ENCODE data around the gene SLC2A8.

The SLC2A8 gene

GRCh38 chr9:127424676-127424999 lies 27.7 kb downstream of the SLC2A8 start:
- Histone ChIP-seq H3K4me2 (ENCODE audit: low read length, poor library complexity, severe bottlenecking) (peak overlapping the region; percentile 89), H2AFZ (ENCODE audit: low read depth, low read length) (peak overlapping the region; percentile 75), H4K8ac (ENCODE audit: low read length) (peak overlapping the region; percentile 91), H2BK12ac (ENCODE audit: low read length in 2 of 2) (no peak overlapping the region), H2AK5ac (ENCODE audit: low read length, severe bottlenecking) (no peak overlapping the region), H3K36me3 (ENCODE audit: control insufficient read depth in 1 of 2, insufficient read depth in 2 of 2, low read depth in 1 of 2, low read length in 2 of 2) (peaks cover 14 to 22% of the 10 kb centered on the region in 2 experiments), H3K23ac (ENCODE audit: low read length in 2 of 2) (peak overlapping the region in 1 of 2 experiments; percentile 2), H4K91ac (ENCODE audit: low read length) (peak overlapping the region; percentile 43), H3K27me3 (ENCODE audit: control insufficient read depth in 1 of 2, insufficient read depth in 1 of 2, low read length in 2 of 2) (no peaks in the 10 kb centered on the region), H3K14ac (ENCODE audit: low read length in 2 of 2) (no peak overlapping the region), H3K4me3 (ENCODE audit: insufficient read depth in 1 of 2, low read depth in 1 of 2, low read length in 2 of 2) (peak overlapping the region; percentile 83 to 100), H3K27ac (ENCODE audit: low read length, poor library complexity, severe bottlenecking) (peak overlapping the region; percentile 94), H2BK5ac (ENCODE audit: low read depth, low read length, poor library complexity, severe bottlenecking) (no peak overlapping the region), H3K18ac (ENCODE audit: low read depth in 1 of 2, low read length in 2 of 2) (peak overlapping the region; percentile 73 to 84), H2BK120ac (ENCODE audit: low read depth, low read length) (no peak overlapping the region), H3K9me3 (ENCODE audit: control insufficient read depth, low read length) (no peaks in the 10 kb centered on the region), H2BK15ac (ENCODE audit: low read depth, poor library complexity, severe bottlenecking) (no peak overlapping the region), H3K9ac (ENCODE audit: low read length) (peak overlapping the region; percentile 98), H3K4me1 (ENCODE audit: control insufficient read depth, insufficient read depth, low read depth, low read length) (peaks cover 9% of the 10 kb centered on the region), H3K79me1 (replicated peaks; ENCODE audit: low read length, poor library complexity, severe bottlenecking) (peaks cover 22% of the 10 kb centered on the region), H3K4ac (ENCODE audit: low read depth in 1 of 2, low read length in 2 of 2) (peak overlapping the region in 1 of 2 experiments; percentile 60)
- DNase-seq, result no peak
- WGBS, result 1% methylated on average over 7 of the region's 13 CpGs

- no peaks in the 10 kb centered on the region for H3K27me3 ChIP-seq (ENCODE audit: control insufficient read depth in 1 of 2, insufficient read depth in 1 of 2, low read length in 2 of 2)
- H2AFZ ChIP-seq (ENCODE audit: low read depth, low read length), result no peak overlapping the region
- H4K91ac ChIP-seq (ENCODE audit: low read length), result no peak overlapping the region
- no peak overlapping the region for H3K4ac ChIP-seq (ENCODE audit: low read depth in 1 of 2, low read length in 2 of 2)
- H3K27ac ChIP-seq (ENCODE audit: low read length, poor library complexity, severe bottlenecking), result no peak overlapping the region
- H3K4me1 ChIP-seq (ENCODE audit: control insufficient read depth, insufficient read depth, low read depth, low read length), result peaks cover 9% of the 10 kb centered on the region
- no peak overlapping the region for H2AK5ac ChIP-seq (ENCODE audit: low read length, severe bottlenecking)
- no peak for DNase-seq
- H3K14ac ChIP-seq (ENCODE audit: low read length in 2 of 2), result no peak overlapping the region
- no peak overlapping the region for H4K8ac ChIP-seq (ENCODE audit: low read length)
- peaks cover 31% of the 10 kb centered on the region for H3K79me1 ChIP-seq (replicated peaks; ENCODE audit: low read length, poor library complexity, severe bottlenecking)
- no peak overlapping the region for H3K18ac ChIP-seq (ENCODE audit: low read depth in 1 of 2, low read length in 2 of 2)
- H3K36me3 ChIP-seq (ENCODE audit: control insufficient read depth in 1 of 2, insufficient read depth in 2 of 2, low read depth in 1 of 2, low read length in 2 of 2), result peaks cover 19 to 40% of the 10 kb centered on the region in 2 experiments
- WGBS, result 100% methylated on average over 2 of the region's 2 CpGs
- H2BK15ac ChIP-seq (ENCODE audit: low read depth, poor library complexity, severe bottlenecking), result no peak overlapping the region
- H3K9ac ChIP-seq (ENCODE audit: low read length), result no peak overlapping the region
- no peak overlapping the region for H2BK120ac ChIP-seq (ENCODE audit: low read depth, low read length)
- no peak overlapping the region for H3K4me3 ChIP-seq (ENCODE audit: insufficient read depth in 1 of 2, low read depth in 1 of 2, low read length in 2 of 2)
- no peaks in the 10 kb centered on the region for H3K9me3 ChIP-seq (ENCODE audit: control insufficient read depth, low read length)
- no peak overlapping the region for H3K4me2 ChIP-seq (ENCODE audit: low read length, poor library complexity, severe bottlenecking)
- no peak overlapping the region for H2BK5ac ChIP-seq (ENCODE audit: low read depth, low read length, poor library complexity, severe bottlenecking)
- H2BK12ac ChIP-seq (ENCODE audit: low read length in 2 of 2), result no peak overlapping the region
- no peak overlapping the region for H3K23ac ChIP-seq (ENCODE audit: low read length in 2 of 2)
Observed at GRCh38 chr9:127426756-127427155, 29.8 kb downstream of the SLC2A8 start.

GRCh38 chr9:127428348-127428747 lies 31.4 kb downstream of the SLC2A8 start:
- H2BK12ac ChIP-seq (ENCODE audit: low read length in 2 of 2), result no peak overlapping the region
- no peak overlapping the region for H3K4me2 ChIP-seq (ENCODE audit: low read length, poor library complexity, severe bottlenecking)
- H3K9ac ChIP-seq (ENCODE audit: low read length), result no peak overlapping the region
- no peak overlapping the region for H3K4ac ChIP-seq (ENCODE audit: low read depth in 1 of 2, low read length in 2 of 2)
- no peak overlapping the region for H2BK120ac ChIP-seq (ENCODE audit: low read depth, low read length)
- no peak overlapping the region for H3K27ac ChIP-seq (ENCODE audit: low read length, poor library complexity, severe bottlenecking)
- no peak overlapping the region for H3K14ac ChIP-seq (ENCODE audit: low read length in 2 of 2)
- H3K79me1 ChIP-seq (replicated peaks; ENCODE audit: low read length, poor library complexity, severe bottlenecking), result peaks cover 19% of the 10 kb centered on the region
- peaks cover 23 to 46% of the 10 kb centered on the region in 2 experiments for H3K36me3 ChIP-seq (ENCODE audit: control insufficient read depth in 1 of 2, insufficient read depth in 2 of 2, low read depth in 1 of 2, low read length in 2 of 2)
- peaks cover 4% of the 10 kb centered on the region for H3K4me1 ChIP-seq (ENCODE audit: control insufficient read depth, insufficient read depth, low read depth, low read length)
- no peak overlapping the region for H3K23ac ChIP-seq (ENCODE audit: low read length in 2 of 2)
- H4K91ac ChIP-seq (ENCODE audit: low read length), result no peak overlapping the region
- H2BK5ac ChIP-seq (ENCODE audit: low read depth, low read length, poor library complexity, severe bottlenecking), result no peak overlapping the region
- H2BK15ac ChIP-seq (ENCODE audit: low read depth, poor library complexity, severe bottlenecking), result no peak overlapping the region
- WGBS, result 100% methylated on average over 1 of the region's 3 CpGs
- H3K9me3 ChIP-seq (ENCODE audit: control insufficient read depth, low read length), result no peaks in the 10 kb centered on the region
- DNase-seq, result no peak
- H3K27me3 ChIP-seq (ENCODE audit: control insufficient read depth in 1 of 2, insufficient read depth in 1 of 2, low read length in 2 of 2), result no peaks in the 10 kb centered on the region
- H2AK5ac ChIP-seq (ENCODE audit: low read length, severe bottlenecking), result no peak overlapping the region
- H3K18ac ChIP-seq (ENCODE audit: low read depth in 1 of 2, low read length in 2 of 2), result no peak overlapping the region
- H2AFZ ChIP-seq (ENCODE audit: low read depth, low read length), result no peak overlapping the region
- no peak overlapping the region for H4K8ac ChIP-seq (ENCODE audit: low read length)
- no peak overlapping the region for H3K4me3 ChIP-seq (ENCODE audit: insufficient read depth in 1 of 2, low read depth in 1 of 2, low read length in 2 of 2)

GRCh38 chr9:127430415-127430814 lies 33.4 kb downstream of the SLC2A8 start:
- no peak overlapping the region for H3K23ac ChIP-seq (ENCODE audit: low read length in 2 of 2)
- H2BK12ac ChIP-seq (ENCODE audit: low read length in 2 of 2), result no peak overlapping the region
- no peak overlapping the region for H3K9ac ChIP-seq (ENCODE audit: low read length)
- no peaks in the 10 kb centered on the region for H3K27me3 ChIP-seq (ENCODE audit: control insufficient read depth in 1 of 2, insufficient read depth in 1 of 2, low read length in 2 of 2)
- no peak overlapping the region for H2AFZ ChIP-seq (ENCODE audit: low read depth, low read length)
- H2AK5ac ChIP-seq (ENCODE audit: low read length, severe bottlenecking), result no peak overlapping the region
- WGBS, result 97% methylated on average over 8 of the region's 8 CpGs
- H4K91ac ChIP-seq (ENCODE audit: low read length), result no peak overlapping the region
- peaks cover 3% of the 10 kb centered on the region for H3K4me1 ChIP-seq (ENCODE audit: control insufficient read depth, insufficient read depth, low read depth, low read length)
- H4K8ac ChIP-seq (ENCODE audit: low read length), result no peak overlapping the region
- H2BK15ac ChIP-seq (ENCODE audit: low read depth, poor library complexity, severe bottlenecking), result no peak overlapping the region
- no peak overlapping the region for H3K18ac ChIP-seq (ENCODE audit: low read depth in 1 of 2, low read length in 2 of 2)
- no peak for DNase-seq
- no peaks in the 10 kb centered on the region for H3K9me3 ChIP-seq (ENCODE audit: control insufficient read depth, low read length)
- H3K27ac ChIP-seq (ENCODE audit: low read length, poor library complexity, severe bottlenecking), result no peak overlapping the region
- no peak overlapping the region for H3K4me3 ChIP-seq (ENCODE audit: insufficient read depth in 1 of 2, low read depth in 1 of 2, low read length in 2 of 2)
- H3K36me3 ChIP-seq (ENCODE audit: control insufficient read depth in 1 of 2, insufficient read depth in 2 of 2, low read depth in 1 of 2, low read length in 2 of 2), result peaks cover 39 to 65% of the 10 kb centered on the region in 2 experiments
- no peak overlapping the region for H3K4me2 ChIP-seq (ENCODE audit: low read length, poor library complexity, severe bottlenecking)
- H2BK120ac ChIP-seq (ENCODE audit: low read depth, low read length), result no peak overlapping the region
- no peak overlapping the region for H3K14ac ChIP-seq (ENCODE audit: low read length in 2 of 2)
- peaks cover 27% of the 10 kb centered on the region for H3K79me1 ChIP-seq (replicated peaks; ENCODE audit: low read length, poor library complexity, severe bottlenecking)
- no peak overlapping the region for H3K4ac ChIP-seq (ENCODE audit: low read depth in 1 of 2, low read length in 2 of 2)
- H2BK5ac ChIP-seq (ENCODE audit: low read depth, low read length, poor library complexity, severe bottlenecking), result no peak overlapping the region

Data from mesenchymal stem cell (in vitro differentiated cells and primary cell).